ENCODE data around the gene INTS7.

INTS7 gene

GRCh38 chr1:212060632-212061472, 25.5 kb upstream of the INTS7 start:
- Histone ChIP-seq H3K79me2 (ENCODE audit: insufficient read depth, low read length) (no peaks in the 10 kb centered on the region), H3K4me1 (ENCODE audit: insufficient read depth, low read length, poor library complexity, severe bottlenecking) (no peaks in the 10 kb centered on the region), H3K4me2 (ENCODE audit: low read depth, low read length, poor library complexity, severe bottlenecking) (no peak overlapping the region), H3K4me3 (ENCODE audit: low read length, poor library complexity, severe bottlenecking) (no peak overlapping the region), H3F3A (ENCODE audit: low read depth) (peaks cover 7% of the 10 kb centered on the region), H2AFZ (ENCODE audit: low read length) (no peak overlapping the region), H3K9me2 (replicated peaks; ENCODE audit: low read depth, low read length) (no peaks in the 10 kb centered on the region), H3K36me3 (ENCODE audit: insufficient read depth, low read length) (peaks cover 36% of the 10 kb centered on the region), H3K27me3 (ENCODE audit: insufficient read depth, low read length, poor library complexity, severe bottlenecking) (no peaks in the 10 kb centered on the region), H3K9ac (ENCODE audit: low read depth, low read length, poor library complexity, severe bottlenecking) (no peak overlapping the region), H3K9me3 (ENCODE audit: insufficient read depth, low read depth, low read length) (peaks cover 16% of the 10 kb centered on the region), H4K20me1 (ENCODE audit: insufficient read depth, low read length, poor library complexity, severe bottlenecking) (peaks cover 3% of the 10 kb centered on the region)
- TF ChIP-seq EZH2phosphoT487 (IDR thresholded peaks at IDR 0.05; ENCODE audit: borderline replicate concordance) (no peak), CTCF (conservative IDR thresholded peaks at IDR 0.05; ENCODE audit: low read length) (no peak)

- Histone ChIP-seq H3K79me2 (ENCODE audit: insufficient read depth, low read length) (no peaks in the 10 kb centered on the region; the same call in 1 of the 2 replicates), H3K4me3 (ENCODE audit: low read length, poor library complexity, severe bottlenecking) (no peak overlapping the region), H3F3A (ENCODE audit: low read depth) (no peaks in the 10 kb centered on the region), H4K20me1 (ENCODE audit: insufficient read depth, low read length, poor library complexity, severe bottlenecking) (peaks cover 8% of the 10 kb centered on the region), H3K9me3 (ENCODE audit: insufficient read depth, low read depth, low read length) (peaks cover 16% of the 10 kb centered on the region), H3K27me3 (ENCODE audit: insufficient read depth, low read length, poor library complexity, severe bottlenecking) (no peaks in the 10 kb centered on the region), H3K4me2 (ENCODE audit: low read depth, low read length, poor library complexity, severe bottlenecking) (no peak overlapping the region), H3K36me3 (ENCODE audit: insufficient read depth, low read length) (peaks cover 67% of the 10 kb centered on the region), H3K4me1 (ENCODE audit: insufficient read depth, low read length, poor library complexity, severe bottlenecking) (no peaks in the 10 kb centered on the region), H2AFZ (ENCODE audit: low read length) (no peak overlapping the region), H3K9ac (ENCODE audit: low read depth, low read length, poor library complexity, severe bottlenecking) (no peak overlapping the region), H3K9me2 (replicated peaks; ENCODE audit: low read depth, low read length) (no peaks in the 10 kb centered on the region)
- TF ChIP-seq EZH2phosphoT487 (IDR thresholded peaks at IDR 0.05; ENCODE audit: borderline replicate concordance) (no peak), CTCF (conservative IDR thresholded peaks at IDR 0.05; ENCODE audit: low read length) (no peak)
These were observed 20.0 kb upstream of the INTS7 start for GRCh38 chr1:212055333-212055732.

- H3K36me3 ChIP-seq (ENCODE audit: insufficient read depth, low read length): peaks cover 80% of the 10 kb centered on the region
- peaks cover 6% of the 10 kb centered on the region; the same call in 1 of the 2 replicates for H3K79me2 ChIP-seq (ENCODE audit: insufficient read depth, low read length)
- H3K4me2 ChIP-seq (ENCODE audit: low read depth, low read length, poor library complexity, severe bottlenecking): no peak overlapping the region
- no peak overlapping the region for H3K4me3 ChIP-seq (ENCODE audit: low read length, poor library complexity, severe bottlenecking)
- H2AFZ ChIP-seq (ENCODE audit: low read length): no peak overlapping the region
- peaks cover 15% of the 10 kb centered on the region for H4K20me1 ChIP-seq (ENCODE audit: insufficient read depth, low read length, poor library complexity, severe bottlenecking)
- TF ChIP-seq CTCF (conservative IDR thresholded peaks at IDR 0.05; ENCODE audit: low read length) (no peak), EZH2phosphoT487 (IDR thresholded peaks at IDR 0.05; ENCODE audit: borderline replicate concordance) (no peak)
- H3K9me2 ChIP-seq (replicated peaks; ENCODE audit: low read depth, low read length): no peaks in the 10 kb centered on the region
- H3F3A ChIP-seq (ENCODE audit: low read depth): no peaks in the 10 kb centered on the region
- no peaks in the 10 kb centered on the region for H3K27me3 ChIP-seq (ENCODE audit: insufficient read depth, low read length, poor library complexity, severe bottlenecking)
- H3K4me1 ChIP-seq (ENCODE audit: insufficient read depth, low read length, poor library complexity, severe bottlenecking): no peaks in the 10 kb centered on the region
- H3K9ac ChIP-seq (ENCODE audit: low read depth, low read length, poor library complexity, severe bottlenecking): no peak overlapping the region
- H3K9me3 ChIP-seq (ENCODE audit: insufficient read depth, low read depth, low read length): peaks cover 16% of the 10 kb centered on the region
These were observed 18.6 kb upstream of the INTS7 start for GRCh38 chr1:212053993-212054392.
